ENCODE results near the gene IFT81.

Gene IFT81

GRCh38 chr12:110175201-110175600, 51.0 kb downstream of the IFT81 start:
- ChIA-PET POLR2A (no interaction called here), CTCF (interaction anchor here (1.1 to 1.8 kb wide), 2 partner anchors 19 to 48 kb away, joined by 3 to 7 read pairs; no protein-coding TSS in a partner anchor)
- H3K4me3 ChIP-seq (ENCODE audit: low read depth, low read length): no peak overlapping the region
- no peak for TF ChIP-seq CTCF (IDR thresholded peaks at IDR 0.05; ENCODE audit: insufficient read depth, low read length, missing control alignments)
- DNase-seq (ENCODE audit: low read depth, low spot score): no peak

GRCh38 chr12:110176745-110177144, 52.6 kb downstream of the IFT81 start:
- ChIA-PET CTCF (interaction anchor here (1.6 kb wide), 1 partner anchor 18 kb away, joined by 4 read pairs; no protein-coding TSS in a partner anchor), POLR2A (no interaction called here)
- H3K4me3 ChIP-seq (ENCODE audit: low read depth, low read length): no peak overlapping the region
- no peak for TF ChIP-seq CTCF (IDR thresholded peaks at IDR 0.05; ENCODE audit: insufficient read depth, low read length, missing control alignments)
- DNase-seq (ENCODE audit: low read depth, low spot score): no peak

GRCh38 chr12:110179291-110179690, 55.1 kb downstream of the IFT81 start:
- ChIA-PET POLR2A (interaction anchor here (0.8 to 1.4 kb wide), 2 partner anchors 33 to 41 kb away, joined by 5 to 8 read pairs; no protein-coding TSS in a partner anchor), CTCF (no interaction called here)
- peak; percentile 36 for DNase-seq (ENCODE audit: low read depth, low spot score)
- no peak overlapping the region for H3K4me3 ChIP-seq (ENCODE audit: low read depth, low read length)
- no peak for TF ChIP-seq CTCF (IDR thresholded peaks at IDR 0.05; ENCODE audit: insufficient read depth, low read length, missing control alignments)

GRCh38 chr12:110180591-110181005, 56.4 kb downstream of the IFT81 start:
- CTCF ChIA-PET: interaction anchor here (1.1 kb wide), 1 partner anchor 43 kb away, joined by 3 read pairs; no protein-coding TSS in a partner anchor
- peak; percentile 56 for DNase-seq (ENCODE audit: low read depth, low spot score)
- H3K4me3 ChIP-seq (ENCODE audit: low read depth, low read length): no peak overlapping the region
- POLR2A ChIA-PET: interaction anchor here (0.6 kb wide), 1 partner anchor 160 kb away, joined by 3 read pairs; no protein-coding TSS in a partner anchor
- no peak for TF ChIP-seq CTCF (IDR thresholded peaks at IDR 0.05; ENCODE audit: insufficient read depth, low read length, missing control alignments)

GRCh38 chr12:110182281-110182680, 58.1 kb downstream of the IFT81 start:
- no peak for TF ChIP-seq CTCF (IDR thresholded peaks at IDR 0.05; ENCODE audit: insufficient read depth, low read length, missing control alignments)
- ChIA-PET CTCF (interaction anchor here (1.7 kb wide), 1 partner anchor 80 kb away, joined by 4 read pairs; no protein-coding TSS in a partner anchor), POLR2A (no interaction called here)
- H3K4me3 ChIP-seq (ENCODE audit: low read depth, low read length): no peak overlapping the region
- no peak for DNase-seq (ENCODE audit: low read depth, low spot score)

GRCh38 chr12:110183386-110183785, 59.2 kb downstream of the IFT81 start:
- TF ChIP-seq CTCF (IDR thresholded peaks at IDR 0.05; ENCODE audit: insufficient read depth, low read length, missing control alignments): no peak
- H3K4me3 ChIP-seq (ENCODE audit: low read depth, low read length): no peak overlapping the region
- POLR2A ChIA-PET: no interaction called here
- CTCF ChIA-PET: interaction anchor here (1.6 to 1.7 kb wide), 2 partner anchors 10 to 81 kb away, joined by 4 read pairs; no protein-coding TSS in a partner anchor
- no peak for DNase-seq (ENCODE audit: low read depth, low spot score)
